Neural cell (in vitro differentiated cells): ENCODE data around the gene ADPRH.

Experiments used
- CTCF ChIP-seq: fragments of 450-650 bp; IDR thresholded peaks from 2 replicates; pipeline ENCODE4 v1.5.1; 2014; ENCODE audit warnings: antibody characterized with exemption, mild to moderate bottlenecking, moderate library complexity; ENCODE audit not compliant: poor library complexity, severe bottlenecking
- EZH2 ChIP-seq: fragments of 200-600, 300-800 bp; shearing (Covaris generic), sonication (generic); IDR thresholded peaks from 2 replicates; pipeline ENCODE4 v1.6.1; 2014; ENCODE audit warnings: antibody characterized with exemption, low read length, borderline replicate concordance, mild to moderate bottlenecking; ENCODE audit not compliant: insufficient read depth, poor library complexity, severe bottlenecking
- POLR2AphosphoS5 ChIP-seq: IDR thresholded peaks from 2 replicates; pipeline ENCODE4 v1.6.1; 2012
- RAD21 ChIP-seq: fragments of 450-650 bp; conservative IDR thresholded peaks from 2 replicates; pipeline ENCODE4 v1.6.1; 2014; ENCODE audit warnings: antibody characterized with exemption, mild to moderate bottlenecking, moderate library complexity

GRCh38 chr3:119586733-119587172, 7.5 kb downstream of the ADPRH start:
- TF ChIP-seq CTCF (no peak), POLR2AphosphoS5 (no peak), RAD21 (no peak), EZH2 (no peak)
